Activated CD8-positive, alpha-beta T cell treated with anti-CD3 and anti-CD28 coated beads for 36 hours (primary cell): ENCODE results near the gene RAB11FIP4. TPM values are rescaled to one million over a fixed set of nuclear protein-coding genes. Genes with fewer than 3 reads are reported as not detected.
A peak's percentile ranks its signal among the peaks of the same experiment; 100 is the strongest.

Source experiments
- ATAC-seq: fragments of 200-7000 bp; cut with Tn5 transposase; one replicate; pipeline ENCODE4 v1.10.0; 2021; ENCODE audit warnings: mild to moderate bottlenecking, moderate library complexity
- CTCF ChIA-PET: fragments of 350-600 bp; sonication (Branson Sonifier 250); formaldehyde crosslinking; loops from one replicate; lab custom pipeline; 2021; ENCODE audit warnings: antibody characterized with exemption; lab: Charles Lee
- POLR2A ChIA-PET: fragments of 350-600 bp; sonication (Branson Sonifier 250); formaldehyde crosslinking; loops from one replicate; lab custom pipeline; 2021; ENCODE audit warnings: antibody characterized with exemption; lab: Charles Lee
- DNase-seq: peaks from one replicate; pipeline ENCODE4 v3.0.0-alpha.2; 2020
- H3K27ac Mint-ChIP-seq: one replicate; pipeline ENCODE4 v1.8.0; 2021; ENCODE audit warnings: mild to moderate bottlenecking, mixed read lengths
- H3K27me3 Mint-ChIP-seq: one replicate; pipeline ENCODE4 v1.8.0; 2021; ENCODE audit warnings: mixed read lengths
- H3K36me3 Mint-ChIP-seq: one replicate; pipeline ENCODE4 v1.8.0; 2021; ENCODE audit warnings: low read depth, mixed read lengths
- H3K4me1 Mint-ChIP-seq: one replicate; pipeline ENCODE4 v1.8.0; 2021; ENCODE audit warnings: low read depth, mixed read lengths
- H3K4me3 Mint-ChIP-seq: one replicate; pipeline ENCODE4 v1.8.0; 2021; ENCODE audit warnings: mild to moderate bottlenecking, moderate library complexity, mixed read lengths
- H3K9me3 Mint-ChIP-seq: one replicate; pipeline ENCODE4 v1.8.0; 2021; ENCODE audit warnings: mixed read lengths
- intact Hi-C: fragments of 100-400 bp; cut with micrococcal nuclease; formaldehyde crosslinking; loops from one replicate; pipeline ENCODE4 v1.10.0; 2022
- total RNA-seq, 2 experiments: library from RNA; stranded (reverse); gene quantifications; one replicate each; pipeline ENCODE4 v1.2.3, GENCODE V29; 2021
- TF ChIP-seq, protein P1 (sequence below): fragments of 200-600 bp; IDR thresholded peaks from one replicate; pipeline ENCODE4 v1.8.0; 2022; ENCODE audit warnings: antibody characterized with exemption, mild to moderate bottlenecking

RAB11FIP4 gene
- total RNA-seq, 2 experiments from 2014 or later: 38.2 to 39.1 TPM

DNA sequence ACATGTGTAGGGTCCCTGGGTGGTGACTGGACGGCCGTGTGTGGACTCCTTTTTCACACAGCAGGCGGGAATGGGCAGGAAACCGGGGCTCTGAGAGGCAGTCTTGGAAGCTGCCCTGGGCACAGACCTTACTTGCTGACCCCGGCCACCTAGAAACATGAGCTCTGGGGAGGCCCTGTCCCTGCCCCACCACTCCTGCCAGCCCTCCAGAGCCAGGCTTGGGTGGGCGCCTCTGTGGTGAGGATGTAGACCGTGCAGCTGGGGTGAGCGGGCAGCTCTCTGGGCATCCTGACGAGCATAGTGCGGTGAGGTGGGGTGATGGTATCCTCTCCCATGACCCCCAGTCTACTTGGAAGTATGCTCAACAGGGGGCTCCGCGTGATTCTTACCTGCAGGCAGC is 121.3 kb downstream of the RAB11FIP4 start:
- no peaks in the 10 kb centered on the region for H3K9me3 Mint-ChIP-seq
- CTCF ChIA-PET: interaction anchor here (0.8 to 2.1 kb wide), 3 partner anchors 12 to 330 kb away, joined by 4 to 5 read pairs (median 4); no protein-coding TSS in a partner anchor
- peak overlapping the region; percentile 34 for H3K27ac Mint-ChIP-seq
- no peaks in the 10 kb centered on the region for H3K27me3 Mint-ChIP-seq
- POLR2A ChIA-PET: interaction anchor here (0.6 to 6.9 kb wide), 4 partner anchors 9 to 31 kb away, joined by 3 to 175 read pairs (median 14); no protein-coding TSS in a partner anchor
- peaks cover 68% of the 10 kb centered on the region for H3K4me1 Mint-ChIP-seq
- intact Hi-C loops: no loop called here
- H3K36me3 Mint-ChIP-seq: peaks cover 10% of the 10 kb centered on the region
- DNase-seq (no peak), ATAC-seq (no peak)
- no peak overlapping the region for H3K4me3 Mint-ChIP-seq
- TF ChIP-seq, protein P1, sequence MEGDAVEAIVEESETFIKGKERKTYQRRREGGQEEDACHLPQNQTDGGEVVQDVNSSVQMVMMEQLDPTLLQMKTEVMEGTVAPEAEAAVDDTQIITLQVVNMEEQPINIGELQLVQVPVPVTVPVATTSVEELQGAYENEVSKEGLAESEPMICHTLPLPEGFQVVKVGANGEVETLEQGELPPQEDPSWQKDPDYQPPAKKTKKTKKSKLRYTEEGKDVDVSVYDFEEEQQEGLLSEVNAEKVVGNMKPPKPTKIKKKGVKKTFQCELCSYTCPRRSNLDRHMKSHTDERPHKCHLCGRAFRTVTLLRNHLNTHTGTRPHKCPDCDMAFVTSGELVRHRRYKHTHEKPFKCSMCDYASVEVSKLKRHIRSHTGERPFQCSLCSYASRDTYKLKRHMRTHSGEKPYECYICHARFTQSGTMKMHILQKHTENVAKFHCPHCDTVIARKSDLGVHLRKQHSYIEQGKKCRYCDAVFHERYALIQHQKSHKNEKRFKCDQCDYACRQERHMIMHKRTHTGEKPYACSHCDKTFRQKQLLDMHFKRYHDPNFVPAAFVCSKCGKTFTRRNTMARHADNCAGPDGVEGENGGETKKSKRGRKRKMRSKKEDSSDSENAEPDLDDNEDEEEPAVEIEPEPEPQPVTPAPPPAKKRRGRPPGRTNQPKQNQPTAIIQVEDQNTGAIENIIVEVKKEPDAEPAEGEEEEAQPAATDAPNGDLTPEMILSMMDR: no peak

DNA sequence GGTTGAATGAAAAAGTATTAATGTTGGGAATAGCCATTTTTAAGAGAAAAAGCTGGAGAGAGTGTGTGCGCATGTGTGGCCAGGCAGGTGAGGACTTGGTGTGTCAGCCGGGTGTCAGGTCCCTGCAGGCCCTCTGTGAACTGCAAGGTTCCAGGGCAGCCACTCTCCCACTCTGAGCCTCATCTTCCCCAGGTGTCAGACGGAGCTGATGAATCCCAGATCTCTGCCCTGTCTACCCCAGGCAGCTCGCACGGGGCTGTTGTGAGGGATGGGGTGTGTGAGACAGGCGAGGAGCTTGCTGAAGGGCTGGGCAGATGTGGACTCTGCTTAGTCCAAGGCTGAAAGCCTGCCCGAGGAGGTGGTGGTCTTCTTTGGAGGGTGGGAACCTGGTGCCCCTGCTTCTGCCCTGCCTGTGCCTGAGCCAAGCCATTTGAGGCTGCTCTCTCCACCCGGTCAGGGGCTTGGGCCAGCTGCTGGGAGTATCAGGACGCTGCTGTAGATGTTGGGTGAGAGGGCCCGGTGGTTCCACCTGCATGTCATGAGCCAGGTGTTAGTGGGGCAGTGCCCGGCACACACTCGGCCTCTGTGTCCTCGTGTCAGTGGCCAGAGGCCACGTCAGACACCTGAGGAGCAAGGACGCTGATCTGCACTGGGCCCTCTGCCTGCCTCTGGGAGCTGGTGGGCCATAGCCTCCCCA is 122.4 kb downstream of the RAB11FIP4 start:
- Mint-ChIP-seq H3K36me3 (peaks cover 11% of the 10 kb centered on the region), H3K4me3 (no peak overlapping the region), H3K9me3 (no peaks in the 10 kb centered on the region), H3K27me3 (no peaks in the 10 kb centered on the region), H3K4me1 (peaks cover 58% of the 10 kb centered on the region), H3K27ac (peak overlapping the region; percentile 55)
- intact Hi-C loops: no loop called here
- CTCF ChIA-PET: interaction anchor here (0.7 to 2.1 kb wide), 2 partner anchors 11 to 329 kb away, joined by 3 to 5 read pairs; no protein-coding TSS in a partner anchor
- ATAC-seq (no peak), DNase-seq (no peak)
- POLR2A ChIA-PET: interaction anchor here (0.6 to 6.9 kb wide), 3 partner anchors 11 to 62 kb away, joined by 3 to 175 read pairs (median 4); no protein-coding TSS in a partner anchor
- TF ChIP-seq, protein P1: no peak

DNA sequence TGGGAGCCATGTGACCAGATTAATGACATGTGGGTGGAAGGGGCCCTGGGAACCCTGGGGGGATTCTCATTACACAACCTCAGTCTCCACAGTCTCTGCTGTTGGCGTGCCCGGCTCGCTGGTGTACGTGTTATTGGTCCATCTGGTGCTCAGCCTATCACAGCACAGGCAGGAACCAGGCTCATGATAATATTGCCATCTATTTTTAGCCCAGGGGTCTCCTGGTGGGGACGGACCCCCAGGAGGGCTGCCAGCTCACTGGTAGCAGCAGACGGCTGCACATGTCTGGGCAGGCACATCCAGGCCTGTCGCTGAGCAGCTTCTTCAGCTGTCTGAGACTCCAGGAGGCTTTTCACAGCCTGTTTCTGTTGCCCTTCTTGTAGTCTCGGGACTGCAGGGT is 123.8 kb downstream of the RAB11FIP4 start:
- Mint-ChIP-seq H3K4me1 (peaks cover 48% of the 10 kb centered on the region), H3K9me3 (no peaks in the 10 kb centered on the region), H3K4me3 (no peak overlapping the region), H3K27ac (peak overlapping the region; percentile 57), H3K36me3 (peaks cover 10% of the 10 kb centered on the region), H3K27me3 (no peaks in the 10 kb centered on the region)
- intact Hi-C loops: no loop called here
- ATAC-seq (no peak), DNase-seq (no peak)
- POLR2A ChIA-PET: interaction anchor here (0.7 to 2.0 kb wide), 3 partner anchors 20 to 386 kb away, joined by 3 to 5 read pairs (median 3); partner anchors contain the start of gene UTP6
- CTCF ChIA-PET: interaction anchor here (1.3 to 2.1 kb wide), 2 partner anchors 11 to 23 kb away, joined by 4 to 5 read pairs; no protein-coding TSS in a partner anchor
- TF ChIP-seq, protein P1: no peak

DNA sequence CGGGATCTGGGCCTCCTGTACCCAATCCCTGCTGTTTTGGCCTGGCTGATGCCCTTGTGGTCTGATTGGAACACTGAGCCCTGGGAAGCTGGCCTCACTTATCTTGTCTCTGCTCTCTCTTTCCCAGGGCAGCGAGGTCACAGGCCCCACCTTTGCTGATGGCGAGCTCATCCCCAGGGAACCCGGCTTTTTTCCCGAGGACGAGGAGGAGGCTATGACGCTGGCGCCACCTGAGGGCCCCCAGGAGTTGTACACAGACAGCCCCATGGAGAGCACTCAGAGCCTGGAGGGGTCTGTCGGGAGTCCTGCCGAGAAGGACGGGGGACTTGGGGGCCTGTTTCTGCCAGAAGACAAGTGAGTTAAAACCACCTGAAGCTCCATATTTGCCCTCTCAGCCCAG is 126.0 kb downstream of the RAB11FIP4 start:
- no peak overlapping the region for H3K27ac Mint-ChIP-seq
- ChIA-PET POLR2A (interaction anchor here (0.9 to 1.0 kb wide), 2 partner anchors 8 to 19 kb away, joined by 3 read pairs; no protein-coding TSS in a partner anchor), CTCF (interaction anchor here (0.8 to 1.9 kb wide), 13 partner anchors 9 to 128 kb away, joined by 3 to 20 read pairs (median 4); no protein-coding TSS in a partner anchor)
- DNase-seq: no peak
- intact Hi-C loops: no loop called here
- H3K36me3 Mint-ChIP-seq: peaks cover 8% of the 10 kb centered on the region
- H3K9me3 Mint-ChIP-seq: no peaks in the 10 kb centered on the region
- TF ChIP-seq, protein P1: peak; percentile 38
- H3K4me1 Mint-ChIP-seq: peaks cover 34% of the 10 kb centered on the region
- peak; percentile 45 for ATAC-seq
- no peak overlapping the region for H3K4me3 Mint-ChIP-seq
- no peaks in the 10 kb centered on the region for H3K27me3 Mint-ChIP-seq
